WTC11 (cell line): ENCODE measurements around the gene MPP2. TPM values are rescaled to one million over a fixed set of nuclear protein-coding genes. Genes with fewer than 3 reads are reported as not detected.

ENCODE experiments used
- ATAC-seq: fragments of 200-7000 bp; cut with Tn5 transposase; 2 replicates; pipeline ENCODE4 v1.10.0; 2021; ENCODE audit warnings: mild to moderate bottlenecking, moderate library complexity
- CTCF ChIA-PET: fragments of 300-600 bp; sonication (Branson Sonifier 250); formaldehyde crosslinking; loops from one replicate; lab custom pipeline; 2021; ENCODE audit warnings: antibody characterized with exemption; lab: Charles Lee
- POLR2A ChIA-PET: fragments of 350-600 bp; sonication (Branson Sonifier 250); formaldehyde crosslinking; loops from one replicate; lab custom pipeline; 2021; ENCODE audit warnings: antibody characterized with exemption; lab: Charles Lee
- DNase-seq: peaks from one replicate; pipeline ENCODE4 v3.0.0; 2021; ENCODE audit warnings: low spot score
- H3K27ac Mint-ChIP-seq: 2 replicates; pipeline ENCODE4 v1.8.0; 2021; ENCODE audit warnings: mixed read lengths
- H3K27me3 Mint-ChIP-seq: 2 replicates; pipeline ENCODE4 v1.8.0; 2021; ENCODE audit warnings: low read depth, mild to moderate bottlenecking, moderate library complexity, mixed read lengths
- H3K36me3 Mint-ChIP-seq: 2 replicates; pipeline ENCODE4 v1.8.0; 2021; ENCODE audit warnings: mixed read lengths
- H3K4me1 Mint-ChIP-seq: 2 replicates; pipeline ENCODE4 v1.8.0; 2022; ENCODE audit warnings: mixed read lengths
- H3K4me3 Mint-ChIP-seq: 2 replicates; pipeline ENCODE4 v1.8.0; 2021; ENCODE audit warnings: mild to moderate bottlenecking, moderate library complexity, mixed read lengths
- H3K9me3 Mint-ChIP-seq: 2 replicates; pipeline ENCODE4 v1.8.0; 2021; ENCODE audit warnings: mixed read lengths
- CREB1 ChIP-seq: sonication (generic); formaldehyde crosslinking; IDR thresholded peaks from 2 replicates; pipeline ENCODE4 v1.8.0; 2023; ENCODE audit warnings: mild to moderate bottlenecking, missing genetic modification reagents
- FOXJ3 ChIP-seq: sonication (generic); formaldehyde crosslinking; IDR thresholded peaks from 2 replicates; pipeline ENCODE4 v1.9.0; 2021; ENCODE audit warnings: missing genetic modification reagents, mild to moderate bottlenecking, borderline replicate concordance
- FOXK1 ChIP-seq: sonication (generic); formaldehyde crosslinking; IDR thresholded peaks from 2 replicates; pipeline ENCODE4 v1.8.0; 2022; ENCODE audit warnings: mild to moderate bottlenecking, moderate library complexity, missing genetic modification reagents
- HMGA2 ChIP-seq: fragments of 250-450 bp; sonication (Bioruptor Pico); IDR thresholded peaks from 2 replicates; pipeline ENCODE4 v1.4.0; 2021; ENCODE audit warnings: mild to moderate bottlenecking, moderate library complexity
- MLX ChIP-seq: sonication (generic); formaldehyde crosslinking; IDR thresholded peaks from 2 replicates; pipeline ENCODE4 v1.8.1; 2023; ENCODE audit warnings: mild to moderate bottlenecking, missing genetic modification reagents, moderate library complexity
- MXD4 ChIP-seq: fragments of 250-450 bp; sonication (Bioruptor Pico); IDR thresholded peaks from 2 replicates; pipeline ENCODE4 v1.8.0; 2021; ENCODE audit warnings: mild to moderate bottlenecking, moderate library complexity, borderline replicate concordance
- MYBL2 ChIP-seq: sonication (generic); formaldehyde crosslinking; IDR thresholded peaks from 2 replicates; pipeline ENCODE4 v1.8.1; 2023; ENCODE audit warnings: mild to moderate bottlenecking, moderate library complexity, missing genetic modification reagents
- NR3C1 ChIP-seq: sonication (generic); formaldehyde crosslinking; conservative IDR thresholded peaks from 2 replicates; pipeline ENCODE4 v1.8.1; 2023; ENCODE audit warnings: low read depth, mild to moderate bottlenecking, missing genetic modification reagents
- PRDM15 ChIP-seq: sonication (generic); formaldehyde crosslinking; IDR thresholded peaks from 2 replicates; pipeline ENCODE4 v1.8.0; 2022; ENCODE audit warnings: missing genetic modification reagents
- STAT6 ChIP-seq: sonication (generic); formaldehyde crosslinking; conservative IDR thresholded peaks from 2 replicates; pipeline ENCODE4 v1.8.1; 2023; ENCODE audit warnings: mild to moderate bottlenecking, low read depth, missing genetic modification reagents, moderate library complexity
- TCF7 ChIP-seq: sonication (generic); formaldehyde crosslinking; IDR thresholded peaks from 2 replicates; pipeline ENCODE4 v1.8.0; 2022; ENCODE audit warnings: mild to moderate bottlenecking, low read depth, missing genetic modification reagents, moderate library complexity
- TEAD4 ChIP-seq: sonication (generic); formaldehyde crosslinking; IDR thresholded peaks from 2 replicates; pipeline ENCODE4 v1.8.0; 2022; ENCODE audit warnings: mild to moderate bottlenecking, missing genetic modification reagents
- ZNF317 ChIP-seq: sonication (generic); formaldehyde crosslinking; IDR thresholded peaks from 2 replicates; pipeline ENCODE4 v1.8.1; 2023; ENCODE audit warnings: low read depth, mild to moderate bottlenecking, moderate library complexity, missing genetic modification reagents, borderline replicate concordance
- ZNF416 ChIP-seq: fragments of 250-450 bp; sonication (Bioruptor Pico); IDR thresholded peaks from 2 replicates; pipeline ENCODE4 v1.9.0; 2021; ENCODE audit warnings: mild to moderate bottlenecking, inconsistent platforms
- total RNA-seq: library from RNA; stranded (reverse); gene quantifications from 3 replicates; pipeline ENCODE4 v1.2.3, GENCODE V29; 2021
- TF ChIP-seq, protein P1 (sequence below): sonication (generic); formaldehyde crosslinking; IDR thresholded peaks from 2 replicates; pipeline ENCODE4 v1.8.0; 2023; ENCODE audit warnings: mild to moderate bottlenecking, missing genetic modification reagents
- TF ChIP-seq, protein P2 (sequence below): fragments of 250-450 bp; sonication (Bioruptor Pico); IDR thresholded peaks from 2 replicates; pipeline ENCODE4 v1.8.0; 2021; ENCODE audit warnings: mild to moderate bottlenecking
- TF ChIP-seq, protein P3 (sequence below): fragments of 250-450 bp; sonication (Bioruptor Pico); IDR thresholded peaks from 2 replicates; pipeline ENCODE4 v1.9.0; 2021; ENCODE audit warnings: moderate library complexity, mild to moderate bottlenecking, inconsistent platforms, borderline replicate concordance
- TF ChIP-seq, protein P4 (sequence below): sonication (generic); formaldehyde crosslinking; IDR thresholded peaks from 2 replicates; pipeline ENCODE4 v1.8.0; 2022; ENCODE audit warnings: mild to moderate bottlenecking, missing genetic modification reagents

Gene MPP2
- total RNA-seq, 1 experiment from 2014 or later = 29.3 TPM

DNA sequence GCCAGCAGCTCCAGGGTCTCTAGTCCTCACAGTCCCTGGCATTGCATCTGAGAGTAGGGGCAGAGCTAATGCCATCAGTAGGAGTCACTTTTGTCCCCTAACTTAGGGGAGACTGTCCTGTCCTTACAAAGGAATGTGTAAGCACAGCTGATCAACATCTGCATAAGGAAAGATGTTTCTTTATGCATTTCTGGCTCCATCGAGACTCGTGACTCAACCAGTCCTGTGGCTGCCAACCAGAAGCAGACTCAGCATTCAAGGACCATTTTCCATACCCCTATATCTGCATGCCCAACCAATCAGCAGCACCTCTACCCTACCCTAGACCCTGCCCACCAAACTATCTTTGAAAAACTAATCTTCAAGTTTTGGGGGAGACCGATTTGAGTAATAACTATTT, 8.2 kb upstream of the MPP2 start (continued):
- TF ChIP-seq PRDM15 (CRISPR knock-in tag) = no peak

DNA sequence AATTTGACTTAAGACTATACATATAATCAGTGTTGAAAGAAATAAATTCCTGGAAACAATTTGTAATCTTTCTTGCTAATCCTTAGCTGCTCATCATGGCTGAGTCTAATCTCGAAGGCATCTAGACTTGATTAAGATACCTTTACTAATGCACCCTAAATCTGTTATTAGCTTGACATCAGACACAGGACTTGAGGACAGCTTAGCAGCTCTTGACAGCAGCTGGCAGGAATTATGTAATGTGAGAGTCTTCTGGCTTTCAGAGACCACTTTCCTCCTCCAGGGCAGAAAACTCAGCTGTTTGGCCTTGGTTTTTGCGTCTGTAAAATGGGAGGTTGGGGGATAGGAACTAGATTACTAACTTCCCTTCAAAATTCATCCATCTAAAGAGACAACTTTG, 7.1 kb upstream of the MPP2 start:
- ChIA-PET POLR2A (no interaction called here), CTCF (interaction anchor here (0.7 to 2.2 kb wide), 8 partner anchors 14 to 126 kb away, joined by 3 to 8 read pairs (median 4); no protein-coding TSS in a partner anchor)
- peaks cover 6% of the 10 kb centered on the region for H3K9me3 Mint-ChIP-seq
- no peak for ATAC-seq
- H3K4me1 Mint-ChIP-seq = peaks cover 22% of the 10 kb centered on the region
- H3K36me3 Mint-ChIP-seq = peaks cover 4% of the 10 kb centered on the region; the same call in 1 of the 2 replicates
- no peak for DNase-seq
- H3K27ac Mint-ChIP-seq = no peak overlapping the region
- no peak overlapping the region for H3K4me3 Mint-ChIP-seq
- peaks cover 16% of the 10 kb centered on the region for H3K27me3 Mint-ChIP-seq
- no peak for TF ChIP-seq MYBL2 (CRISPR knock-in tag)
- no peak for TF ChIP-seq ZNF416
- no peak for TF ChIP-seq FOXK1 (CRISPR knock-in tag)
- TF ChIP-seq ZNF317 (CRISPR knock-in tag) = no peak
- no peak for TF ChIP-seq MXD4
- TF ChIP-seq, protein P1, sequence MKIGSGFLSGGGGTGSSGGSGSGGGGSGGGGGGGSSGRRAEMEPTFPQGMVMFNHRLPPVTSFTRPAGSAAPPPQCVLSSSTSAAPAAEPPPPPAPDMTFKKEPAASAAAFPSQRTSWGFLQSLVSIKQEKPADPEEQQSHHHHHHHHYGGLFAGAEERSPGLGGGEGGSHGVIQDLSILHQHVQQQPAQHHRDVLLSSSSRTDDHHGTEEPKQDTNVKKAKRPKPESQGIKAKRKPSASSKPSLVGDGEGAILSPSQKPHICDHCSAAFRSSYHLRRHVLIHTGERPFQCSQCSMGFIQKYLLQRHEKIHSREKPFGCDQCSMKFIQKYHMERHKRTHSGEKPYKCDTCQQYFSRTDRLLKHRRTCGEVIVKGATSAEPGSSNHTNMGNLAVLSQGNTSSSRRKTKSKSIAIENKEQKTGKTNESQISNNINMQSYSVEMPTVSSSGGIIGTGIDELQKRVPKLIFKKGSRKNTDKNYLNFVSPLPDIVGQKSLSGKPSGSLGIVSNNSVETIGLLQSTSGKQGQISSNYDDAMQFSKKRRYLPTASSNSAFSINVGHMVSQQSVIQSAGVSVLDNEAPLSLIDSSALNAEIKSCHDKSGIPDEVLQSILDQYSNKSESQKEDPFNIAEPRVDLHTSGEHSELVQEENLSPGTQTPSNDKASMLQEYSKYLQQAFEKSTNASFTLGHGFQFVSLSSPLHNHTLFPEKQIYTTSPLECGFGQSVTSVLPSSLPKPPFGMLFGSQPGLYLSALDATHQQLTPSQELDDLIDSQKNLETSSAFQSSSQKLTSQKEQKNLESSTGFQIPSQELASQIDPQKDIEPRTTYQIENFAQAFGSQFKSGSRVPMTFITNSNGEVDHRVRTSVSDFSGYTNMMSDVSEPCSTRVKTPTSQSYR = no peak
- TF ChIP-seq TCF7 = no peak
- TF ChIP-seq, protein P2, sequence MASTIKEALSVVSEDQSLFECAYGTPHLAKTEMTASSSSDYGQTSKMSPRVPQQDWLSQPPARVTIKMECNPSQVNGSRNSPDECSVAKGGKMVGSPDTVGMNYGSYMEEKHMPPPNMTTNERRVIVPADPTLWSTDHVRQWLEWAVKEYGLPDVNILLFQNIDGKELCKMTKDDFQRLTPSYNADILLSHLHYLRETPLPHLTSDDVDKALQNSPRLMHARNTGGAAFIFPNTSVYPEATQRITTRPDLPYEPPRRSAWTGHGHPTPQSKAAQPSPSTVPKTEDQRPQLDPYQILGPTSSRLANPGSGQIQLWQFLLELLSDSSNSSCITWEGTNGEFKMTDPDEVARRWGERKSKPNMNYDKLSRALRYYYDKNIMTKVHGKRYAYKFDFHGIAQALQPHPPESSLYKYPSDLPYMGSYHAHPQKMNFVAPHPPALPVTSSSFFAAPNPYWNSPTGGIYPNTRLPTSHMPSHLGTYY = no peak
- TF ChIP-seq TEAD4 (CRISPR knock-in tag) = no peak
- TF ChIP-seq HMGA2 (CRISPR knock-in tag) = no peak
- no peak for TF ChIP-seq CREB1 (CRISPR knock-in tag)
- TF ChIP-seq, protein P3, sequence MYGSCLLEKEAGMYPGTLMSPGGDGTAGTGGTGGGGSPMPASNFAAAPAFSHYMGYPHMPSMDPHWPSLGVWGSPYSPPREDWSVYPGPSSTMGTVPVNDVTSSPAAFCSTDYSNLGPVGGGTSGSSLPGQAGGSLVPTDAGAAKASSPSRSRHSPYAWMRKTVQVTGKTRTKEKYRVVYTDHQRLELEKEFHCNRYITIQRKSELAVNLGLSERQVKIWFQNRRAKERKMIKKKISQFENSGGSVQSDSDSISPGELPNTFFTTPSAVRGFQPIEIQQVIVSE (CRISPR knock-in tag) = no peak
- no peak for TF ChIP-seq NR3C1 (CRISPR knock-in tag)
- TF ChIP-seq PRDM15 (CRISPR knock-in tag) = no peak
- no peak for TF ChIP-seq STAT6 (CRISPR knock-in tag)
- no peak for TF ChIP-seq FOXJ3 (CRISPR knock-in tag)
- TF ChIP-seq MLX (CRISPR knock-in tag) = no peak
- TF ChIP-seq, protein P4, sequence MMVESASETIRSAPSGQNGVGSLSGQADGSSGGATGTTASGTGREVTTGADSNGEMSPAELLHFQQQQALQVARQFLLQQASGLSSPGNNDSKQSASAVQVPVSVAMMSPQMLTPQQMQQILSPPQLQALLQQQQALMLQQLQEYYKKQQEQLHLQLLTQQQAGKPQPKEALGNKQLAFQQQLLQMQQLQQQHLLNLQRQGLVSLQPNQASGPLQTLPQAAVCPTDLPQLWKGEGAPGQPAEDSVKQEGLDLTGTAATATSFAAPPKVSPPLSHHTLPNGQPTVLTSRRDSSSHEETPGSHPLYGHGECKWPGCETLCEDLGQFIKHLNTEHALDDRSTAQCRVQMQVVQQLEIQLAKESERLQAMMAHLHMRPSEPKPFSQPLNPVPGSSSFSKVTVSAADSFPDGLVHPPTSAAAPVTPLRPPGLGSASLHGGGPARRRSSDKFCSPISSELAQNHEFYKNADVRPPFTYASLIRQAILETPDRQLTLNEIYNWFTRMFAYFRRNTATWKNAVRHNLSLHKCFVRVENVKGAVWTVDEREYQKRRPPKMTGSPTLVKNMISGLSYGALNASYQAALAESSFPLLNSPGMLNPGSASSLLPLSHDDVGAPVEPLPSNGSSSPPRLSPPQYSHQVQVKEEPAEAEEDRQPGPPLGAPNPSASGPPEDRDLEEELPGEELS (CRISPR knock-in tag) = no peak
